ENCODE measurements around the gene ZNF268.

DNA sequence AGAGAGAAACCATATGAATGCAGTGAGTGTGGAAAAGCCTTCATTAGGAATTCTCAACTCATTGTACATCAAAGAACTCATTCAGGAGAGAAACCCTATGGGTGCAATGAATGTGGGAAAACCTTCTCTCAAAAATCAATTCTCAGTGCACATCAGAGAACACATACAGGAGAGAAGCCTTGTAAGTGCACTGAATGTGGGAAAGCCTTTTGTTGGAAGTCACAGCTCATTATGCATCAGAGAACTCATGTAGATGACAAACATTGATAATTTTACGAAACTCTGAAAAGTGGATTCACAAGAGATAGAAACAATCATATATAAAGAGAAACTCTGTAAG, 22.9 kb downstream of the ZNF268 start:
- TF ChIP-seq CTCF (IDR thresholded peaks at IDR 0.05; ENCODE audit: poor library complexity) (no peak), EZH2phosphoT487 (IDR thresholded peaks at IDR 0.05; ENCODE audit: low read depth, severe bottlenecking, unreplicated experiment) (no peak), EZH2 (IDR thresholded peaks at IDR 0.05; ENCODE audit: borderline replicate concordance) (no peak)
